ENCODE data around the gene MATCAP1. TPM values are rescaled to one million over a fixed set of nuclear protein-coding genes. Genes with fewer than 3 reads are reported as not detected.
A peak's percentile ranks its signal among the peaks of the same experiment; 100 is the strongest.

Gene MATCAP1
- total and polyA plus RNA-seq, 10 of the 15 experiments (the other 5 are each of a cell fraction or from before 2014, with no cell fraction given), result 2.8 to 25.8 (median 8.6) TPM

- peak in 1 of 2 experiments; percentile 55; a peak in 1 of 3 replicates for TF ChIP-seq EGR1 (IDR thresholded peaks at IDR 0.05; ENCODE audit: borderline replicate concordance in 1 of 2, low read depth in 2 of 2, low read length in 2 of 2)
- no peak for TF ChIP-seq JUND (IDR thresholded peaks at IDR 0.05; ENCODE audit: low read depth, low read length)
- no peak for TF ChIP-seq EED (IDR thresholded peaks at IDR 0.05; ENCODE audit: low read depth)
- TF ChIP-seq CBFB (IDR thresholded peaks at IDR 0.05; ENCODE audit: low read depth), result no peak
- peak; percentile 57; the same call in 1 of the 2 replicates for TF ChIP-seq POLR2AphosphoS2 (IDR thresholded peaks at IDR 0.05; ENCODE audit: low read depth, low read length)
- no peak for TF ChIP-seq BHLHE40 (IDR thresholded peaks at IDR 0.05; ENCODE audit: borderline replicate concordance in 1 of 2, low read depth in 2 of 2, low read length in 1 of 2)
- TF ChIP-seq IKZF1 (conservative IDR thresholded peaks at IDR 0.05), result peak; percentile 90
- TF ChIP-seq NFIC (IDR thresholded peaks at IDR 0.05; ENCODE audit: low read depth, low read length), result no peak
- no peak for TF ChIP-seq MEF2A (IDR thresholded peaks at IDR 0.05; ENCODE audit: insufficient read depth, low read depth, low read length)
- no peak for TF ChIP-seq ESRRA (IDR thresholded peaks at IDR 0.05; ENCODE audit: low read length)
- no peak for TF ChIP-seq JUNB (IDR thresholded peaks at IDR 0.05)
- TF ChIP-seq ZBTB33 (IDR thresholded peaks at IDR 0.05), result peak; percentile 59; the same call in 1 of the 2 replicates
- no peak for TF ChIP-seq SPI1 (IDR thresholded peaks at IDR 0.05; ENCODE audit: borderline replicate concordance, insufficient read depth, low read depth, low read length)
- TF ChIP-seq PML (IDR thresholded peaks at IDR 0.05; ENCODE audit: low read length), result no peak
Observed at GRCh38 chr16:67150047-67150832, 33.5 kb downstream of the MATCAP1 start (continued).
